Measurements from ENCODE around the gene PRCD. TPM values are rescaled to one million over a fixed set of nuclear protein-coding genes. Genes with fewer than 3 reads are reported as not detected.
A peak's percentile ranks its signal among the peaks of the same experiment; 100 is the strongest.

Gene PRCD
- total RNA-seq, 2 experiments from 2014 or later = not detected

GRCh38 chr17:76579281-76579680 is 39.4 kb downstream of the PRCD start:
- H3K27ac Mint-ChIP-seq = no peak overlapping the region
- no peak for DNase-seq
- H3K4me3 Mint-ChIP-seq = no peak overlapping the region
- H3K4me1 Mint-ChIP-seq = peaks cover 3% of the 10 kb centered on the region
- no peaks in the 10 kb centered on the region for H3K36me3 Mint-ChIP-seq (ENCODE audit: low read depth)
- POLR2A ChIA-PET = interaction anchor here (0.5 kb wide), 1 partner anchor 9 kb away, joined by 5 read pairs; no protein-coding TSS in a partner anchor
- CTCF ChIA-PET = interaction anchor here (0.9 kb wide), 1 partner anchor 19 kb away, joined by 3 read pairs; no protein-coding TSS in a partner anchor
- H3K27me3 Mint-ChIP-seq = peaks cover 18% of the 10 kb centered on the region
- H3K9me3 Mint-ChIP-seq = no peaks in the 10 kb centered on the region

DNA sequence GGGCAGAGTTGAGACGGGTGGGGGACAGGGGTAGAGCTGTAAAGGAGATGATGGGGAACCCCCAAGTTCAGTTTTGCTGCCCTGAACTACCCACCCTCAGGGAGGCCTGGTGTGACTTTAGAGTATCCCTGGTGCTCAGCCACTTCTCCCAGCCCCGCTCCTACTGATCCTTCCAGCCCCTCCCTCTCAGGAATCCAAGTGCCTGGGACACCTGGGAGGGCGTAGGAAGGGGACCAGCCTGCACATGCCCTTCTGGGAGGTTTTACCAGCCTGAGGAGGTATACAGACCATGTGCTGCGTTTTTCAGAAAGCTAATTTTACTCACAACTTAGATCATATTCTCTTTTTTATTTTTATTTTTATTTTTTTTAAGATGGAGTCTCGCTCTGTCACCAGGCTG is 41.7 kb downstream of the PRCD start:
- no peaks in the 10 kb centered on the region for H3K9me3 Mint-ChIP-seq
- CTCF ChIA-PET = no interaction called here
- DNase-seq = no peak
- no peaks in the 10 kb centered on the region for H3K36me3 Mint-ChIP-seq (ENCODE audit: low read depth)
- H3K4me1 Mint-ChIP-seq = peaks cover 12% of the 10 kb centered on the region
- H3K27ac Mint-ChIP-seq = no peak overlapping the region
- H3K4me3 Mint-ChIP-seq = no peak overlapping the region
- POLR2A ChIA-PET = no interaction called here
- H3K27me3 Mint-ChIP-seq = peaks cover 32% of the 10 kb centered on the region

DNA sequence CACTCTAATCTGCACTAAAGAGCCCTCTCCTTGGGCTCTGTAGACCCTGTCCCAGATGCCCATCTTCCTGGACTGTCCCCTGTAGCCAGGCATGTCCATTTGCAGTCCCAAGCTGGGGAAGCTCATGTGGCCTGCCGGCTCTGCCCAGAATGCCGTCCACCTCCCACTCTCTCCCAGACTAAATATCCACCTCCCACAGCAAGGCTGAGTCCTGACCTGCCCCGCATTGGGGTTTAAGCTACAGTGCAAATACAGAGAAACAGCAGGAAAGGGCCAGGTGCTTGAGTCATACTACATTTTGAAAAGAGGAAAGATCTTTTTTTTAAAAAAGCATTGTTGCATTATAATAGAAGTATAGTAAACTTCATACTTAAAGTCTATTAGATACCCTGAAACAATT is 42.8 kb downstream of the PRCD start:
- Mint-ChIP-seq H3K4me1 (peaks cover 12% of the 10 kb centered on the region), H3K27ac (no peak overlapping the region), H3K27me3 (peaks cover 41% of the 10 kb centered on the region), H3K36me3 (ENCODE audit: low read depth) (no peaks in the 10 kb centered on the region), H3K9me3 (no peaks in the 10 kb centered on the region), H3K4me3 (no peak overlapping the region)
- no peak for DNase-seq
- POLR2A ChIA-PET = interaction anchor here (0.7 kb wide), 1 partner anchor 82 kb away, joined by 3 read pairs; no protein-coding TSS in a partner anchor
- CTCF ChIA-PET = interaction anchor here (0.6 kb wide), 2 partner anchors 172 to 635 kb away, joined by 3 read pairs; no protein-coding TSS in a partner anchor

- no peak overlapping the region for H3K27ac Mint-ChIP-seq
- POLR2A ChIA-PET = no interaction called here
- peaks cover 56% of the 10 kb centered on the region for H3K27me3 Mint-ChIP-seq
- H3K4me3 Mint-ChIP-seq = peak overlapping the region; percentile 61
- H3K4me1 Mint-ChIP-seq = peaks cover 12% of the 10 kb centered on the region
- CTCF ChIA-PET = interaction anchor here (0.6 to 1.6 kb wide), 3 partner anchors 18 to 31 kb away, joined by 4 to 5 read pairs (median 4); no protein-coding TSS in a partner anchor
- H3K36me3 Mint-ChIP-seq (ENCODE audit: low read depth) = peaks cover 2% of the 10 kb centered on the region
- no peaks in the 10 kb centered on the region for H3K9me3 Mint-ChIP-seq
- DNase-seq = no peak
Observed at GRCh38 chr17:76584427-76585032, 44.7 kb downstream of the PRCD start.

GRCh38 chr17:76585033-76585648 is 45.3 kb downstream of the PRCD start:
- H3K27me3 Mint-ChIP-seq = peaks cover 59% of the 10 kb centered on the region
- ChIA-PET CTCF (interaction anchor here (0.6 to 1.9 kb wide), 8 partner anchors 16 to 220 kb away, joined by 3 to 6 read pairs (median 4); no protein-coding TSS in a partner anchor), POLR2A (no interaction called here)
- peak; percentile 15 for DNase-seq
- H3K36me3 Mint-ChIP-seq (ENCODE audit: low read depth) = peaks cover 2% of the 10 kb centered on the region
- H3K27ac Mint-ChIP-seq = no peak overlapping the region
- no peaks in the 10 kb centered on the region for H3K9me3 Mint-ChIP-seq
- H3K4me3 Mint-ChIP-seq = peak overlapping the region; percentile 61
- H3K4me1 Mint-ChIP-seq = peaks cover 9% of the 10 kb centered on the region

GRCh38 chr17:76585649-76586593 is 46.1 kb downstream of the PRCD start, which contains the start of gene ST6GALNAC2:
TSS of gene ST6GALNAC2 (minus strand) at chr17:76585860. CDS start at chr17:76585808, 52 bp downstream.
- peak within 1 kb of the TSS; percentile 61 for H3K4me3 Mint-ChIP-seq
- H3K4me1 Mint-ChIP-seq = peaks cover 9% of the 10 kb centered on the region
- H3K36me3 Mint-ChIP-seq (ENCODE audit: low read depth) = peaks cover 2% of the 10 kb centered on the region
- no peak within 1 kb of the TSS for H3K27ac Mint-ChIP-seq
- POLR2A ChIA-PET = no interaction called here
- CTCF ChIA-PET = interaction anchor here (0.6 to 1.9 kb wide), 7 partner anchors 15 to 221 kb away, joined by 3 to 6 read pairs (median 5); no protein-coding TSS in a partner anchor
- peak; percentile 27 for DNase-seq
- no peaks in the 10 kb centered on the region for H3K9me3 Mint-ChIP-seq
- H3K27me3 Mint-ChIP-seq = peaks cover 62% of the 10 kb centered on the region

- CTCF ChIA-PET = interaction anchor here (0.6 to 1.9 kb wide), 3 partner anchors 14 to 138 kb away, joined by 3 to 6 read pairs (median 5); no protein-coding TSS in a partner anchor
- H3K4me1 Mint-ChIP-seq = peaks cover 9% of the 10 kb centered on the region
- POLR2A ChIA-PET = no interaction called here
- H3K27me3 Mint-ChIP-seq = peaks cover 63% of the 10 kb centered on the region
- no peak overlapping the region for H3K27ac Mint-ChIP-seq
- no peak for DNase-seq
- H3K9me3 Mint-ChIP-seq = no peaks in the 10 kb centered on the region
- H3K4me3 Mint-ChIP-seq = no peak overlapping the region
- peaks cover 2% of the 10 kb centered on the region for H3K36me3 Mint-ChIP-seq (ENCODE audit: low read depth)
Observed at GRCh38 chr17:76586741-76587487, 47.1 kb downstream of the PRCD start.

DNA sequence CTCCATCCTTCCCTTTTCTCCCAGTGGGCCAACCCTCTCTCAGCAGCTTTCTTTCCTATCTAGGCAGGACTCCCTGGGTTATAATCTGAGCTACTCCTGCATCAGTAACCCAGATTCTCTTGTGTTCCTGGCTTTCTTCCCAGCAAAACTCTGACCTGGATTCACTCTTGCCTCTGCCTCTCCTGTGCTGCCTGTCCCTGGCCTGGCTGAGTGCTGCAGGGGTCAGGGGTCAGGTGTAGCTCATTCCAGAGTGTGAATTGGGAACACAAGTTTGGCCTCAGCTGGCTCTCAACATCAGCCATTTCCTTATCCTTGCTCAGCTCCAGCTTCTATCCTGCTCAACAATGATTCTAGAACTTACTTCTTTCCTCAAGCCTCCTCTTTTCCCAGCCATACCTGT is 48.3 kb downstream of the PRCD start:
- Mint-ChIP-seq H3K9me3 (no peaks in the 10 kb centered on the region), H3K27ac (no peak overlapping the region), H3K36me3 (ENCODE audit: low read depth) (peaks cover 2% of the 10 kb centered on the region), H3K4me1 (peaks cover 9% of the 10 kb centered on the region), H3K4me3 (no peak overlapping the region), H3K27me3 (peaks cover 56% of the 10 kb centered on the region)
- ChIA-PET CTCF (interaction anchor here (1.3 kb wide), 1 partner anchor 24 kb away, joined by 3 read pairs; no protein-coding TSS in a partner anchor), POLR2A (interaction anchor here (0.6 kb wide), 1 partner anchor 9 kb away, joined by 5 read pairs; no protein-coding TSS in a partner anchor)
- DNase-seq = no peak

- peaks cover 2% of the 10 kb centered on the region for H3K4me1 Mint-ChIP-seq
- H3K9me3 Mint-ChIP-seq = no peaks in the 10 kb centered on the region
- DNase-seq = no peak
- H3K27me3 Mint-ChIP-seq = peaks cover 26% of the 10 kb centered on the region
- ChIA-PET CTCF (interaction anchor here (1.7 kb wide), 1 partner anchor 71 kb away, joined by 5 read pairs; no protein-coding TSS in a partner anchor), POLR2A (no interaction called here)
- no peak overlapping the region for H3K27ac Mint-ChIP-seq
- H3K36me3 Mint-ChIP-seq (ENCODE audit: low read depth) = no peaks in the 10 kb centered on the region
- H3K4me3 Mint-ChIP-seq = no peak overlapping the region
Observed at GRCh38 chr17:76593384-76593826, 53.6 kb downstream of the PRCD start.

DNA sequence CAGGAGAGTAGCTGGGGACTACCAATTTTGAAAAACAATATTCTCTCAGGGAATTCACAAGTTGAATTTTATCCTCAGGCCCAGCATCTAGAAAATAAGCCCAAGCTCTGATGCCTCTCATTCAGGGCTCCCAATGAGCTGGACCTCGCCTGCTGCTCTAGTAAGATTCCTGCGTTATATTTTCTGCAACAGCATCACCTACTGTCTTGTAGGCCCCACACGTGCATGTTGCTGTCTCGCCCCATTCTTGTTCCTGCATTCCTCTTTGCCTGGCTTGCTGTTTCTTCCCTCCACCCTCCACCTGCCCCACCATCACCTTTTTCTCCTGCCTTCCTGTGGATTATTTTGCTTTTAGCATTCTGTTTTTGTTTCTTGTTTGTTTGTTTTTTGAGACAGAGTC is 54.1 kb downstream of the PRCD start:
- H3K27ac Mint-ChIP-seq = no peak overlapping the region
- H3K4me1 Mint-ChIP-seq = peaks cover 2% of the 10 kb centered on the region
- no peak overlapping the region for H3K4me3 Mint-ChIP-seq
- DNase-seq = no peak
- POLR2A ChIA-PET = no interaction called here
- CTCF ChIA-PET = interaction anchor here (1.3 to 1.7 kb wide), 2 partner anchors 17 to 71 kb away, joined by 3 to 5 read pairs; no protein-coding TSS in a partner anchor
- peaks cover 22% of the 10 kb centered on the region for H3K27me3 Mint-ChIP-seq
- H3K9me3 Mint-ChIP-seq = no peaks in the 10 kb centered on the region
- H3K36me3 Mint-ChIP-seq (ENCODE audit: low read depth) = no peaks in the 10 kb centered on the region

- Mint-ChIP-seq H3K4me3 (no peak overlapping the region), H3K4me1 (peaks cover 2% of the 10 kb centered on the region), H3K9me3 (no peaks in the 10 kb centered on the region), H3K27ac (no peak overlapping the region), H3K27me3 (peaks cover 16% of the 10 kb centered on the region), H3K36me3 (ENCODE audit: low read depth) (no peaks in the 10 kb centered on the region)
- DNase-seq = no peak
- CTCF ChIA-PET = interaction anchor here (1.3 to 1.7 kb wide), 2 partner anchors 17 to 72 kb away, joined by 3 to 5 read pairs; no protein-coding TSS in a partner anchor
- POLR2A ChIA-PET = no interaction called here
Observed at GRCh38 chr17:76594690-76595089, 54.8 kb downstream of the PRCD start.

Measured in activated CD4-positive, alpha-beta T cell treated with anti-CD3 and anti-CD28 coated beads, Interleukin-2, amount 10 ng/mL, durations not matched to agents 7 days and 5 days (primary cell).